GM19239 (cell line): Measurements from ENCODE around the gene STAG1.
"Not testable (repeated sequence)": the region's sequence is repeated elsewhere in the genome, so short reads cannot be mapped to it uniquely, and the experiment has no call there.

Experiments used
- DNase-seq: peaks from one replicate; pipeline ENCODE4 v3.0.0; 2011; ENCODE audit warnings: low spot score; ENCODE audit not compliant: insufficient read length
- FAIRE-seq: peaks from 2 replicates; lab custom pipeline; 2011; peaks lifted over from hg19 to GRCh38; lab: Jason Lieb, UNC

Gene STAG1

DNA sequence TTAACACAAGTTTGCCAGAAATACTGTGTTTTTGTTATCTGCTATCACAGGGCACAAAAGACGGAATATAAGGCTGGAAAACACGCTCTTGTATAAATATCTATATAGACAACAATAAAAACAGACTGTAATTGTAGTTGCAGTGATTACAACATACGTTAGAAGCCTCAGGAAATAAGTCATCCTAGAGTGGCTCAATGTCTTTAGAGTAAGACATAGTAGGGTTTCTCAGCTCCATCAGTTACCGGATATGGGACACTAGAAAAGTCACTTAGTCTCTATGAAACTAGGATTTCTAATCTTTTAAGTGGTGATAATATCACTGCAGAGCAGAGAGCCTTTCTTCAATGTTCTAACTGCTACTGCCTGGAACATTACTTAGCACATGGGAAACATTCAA lies 208.8 kb downstream of the STAG1 start:
- DNase-seq (no peak), FAIRE-seq (no peak)

DNA sequence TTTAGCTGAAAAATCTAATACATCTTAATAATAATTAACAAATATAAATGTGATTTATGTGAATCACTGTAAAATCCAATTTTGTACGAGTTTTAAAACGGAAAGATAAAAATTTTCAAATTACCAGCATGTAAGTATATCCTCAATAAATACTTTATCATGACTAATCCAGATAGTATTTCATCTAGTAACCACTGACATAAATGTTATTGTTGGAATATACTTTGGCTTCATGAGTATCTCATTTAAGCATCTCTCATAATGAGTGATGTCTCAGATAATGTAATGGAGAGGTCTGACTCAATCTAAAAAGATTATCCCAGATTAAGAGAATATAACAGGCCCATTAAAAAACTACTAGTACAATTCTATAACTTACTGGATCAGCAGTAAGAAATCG lies 216.3 kb downstream of the STAG1 start:
- DNase-seq = no peak
- FAIRE-seq = no peak

DNA sequence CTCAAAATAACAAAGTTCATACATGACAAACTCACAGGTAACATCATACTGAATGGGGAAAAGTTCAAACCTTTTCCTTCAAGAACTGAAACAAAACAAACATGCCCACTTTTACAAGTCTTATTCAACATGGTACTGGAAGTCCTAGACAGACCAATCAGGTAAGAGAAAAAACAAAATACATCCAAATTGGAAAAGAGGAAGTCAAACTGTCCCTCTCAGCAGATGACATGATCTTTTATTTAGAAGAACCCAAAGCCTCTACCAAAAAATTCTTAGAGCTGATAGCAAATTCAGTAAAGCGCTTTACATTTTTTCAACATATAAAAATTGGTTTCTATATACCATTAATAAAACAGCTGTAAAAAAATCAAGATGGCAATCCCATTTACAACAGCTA lies 219.4 kb downstream of the STAG1 start:
- FAIRE-seq = no peak
- DNase-seq = no peak

DNA sequence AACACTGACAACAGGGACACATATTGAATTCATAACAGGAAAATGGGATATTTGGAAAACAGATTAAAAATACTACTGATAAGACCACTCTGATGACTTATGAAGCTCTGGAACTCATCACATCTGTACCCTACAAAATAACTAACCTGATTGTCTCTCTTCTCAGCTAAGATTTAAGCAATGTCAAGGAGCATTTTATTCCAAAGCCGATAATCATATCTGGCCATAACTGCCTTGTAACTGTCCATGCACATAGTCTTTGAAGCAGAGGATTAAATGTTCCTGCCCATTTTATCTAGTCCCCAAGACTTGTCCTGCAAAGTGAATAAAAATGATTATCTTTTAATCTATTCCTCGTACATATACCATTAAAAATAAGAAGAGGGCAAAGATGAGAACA lies 234.1 kb downstream of the STAG1 start:
- no peak for DNase-seq
- FAIRE-seq = no peak

DNA sequence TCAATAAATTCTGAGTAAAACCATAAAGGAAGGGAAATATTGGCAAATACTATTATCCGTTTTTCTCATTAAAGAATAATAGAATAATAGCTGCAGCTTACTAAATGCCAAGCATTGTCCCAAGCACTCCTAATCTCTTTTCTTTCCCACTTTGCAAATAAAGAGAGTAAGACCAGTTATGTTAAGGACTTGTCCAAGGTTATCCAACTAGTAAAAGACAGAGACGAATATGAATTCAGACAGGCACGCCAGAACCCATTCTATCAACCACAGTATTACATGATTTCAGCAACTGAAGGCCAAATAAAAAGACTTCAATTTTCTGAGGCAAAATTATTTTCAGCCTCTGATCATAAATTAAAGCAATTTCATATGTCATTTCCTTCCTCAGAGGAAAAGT lies 235.5 kb downstream of the STAG1 start:
- FAIRE-seq (no peak), DNase-seq (no peak)

DNA sequence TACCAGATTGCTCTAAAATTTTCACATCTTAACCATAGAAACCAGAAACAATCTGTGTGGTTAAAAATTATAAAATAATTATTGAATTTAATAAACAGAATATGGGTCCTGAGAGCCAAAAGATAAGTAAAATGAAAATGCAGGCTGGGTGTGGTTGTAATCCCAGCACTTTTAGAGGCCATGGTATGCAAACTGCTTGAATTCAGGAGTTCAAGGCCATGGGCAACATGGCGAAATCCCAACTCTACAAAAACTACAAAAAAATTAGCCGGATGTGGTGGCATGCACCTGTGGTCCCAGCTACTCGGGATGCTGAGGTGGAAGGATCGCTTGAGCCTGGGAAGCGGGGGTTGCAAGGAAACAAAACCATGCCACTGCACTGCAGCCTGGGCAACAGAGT lies 236.1 kb downstream of the STAG1 start:
- no peak for DNase-seq
- FAIRE-seq = no peak

DNA sequence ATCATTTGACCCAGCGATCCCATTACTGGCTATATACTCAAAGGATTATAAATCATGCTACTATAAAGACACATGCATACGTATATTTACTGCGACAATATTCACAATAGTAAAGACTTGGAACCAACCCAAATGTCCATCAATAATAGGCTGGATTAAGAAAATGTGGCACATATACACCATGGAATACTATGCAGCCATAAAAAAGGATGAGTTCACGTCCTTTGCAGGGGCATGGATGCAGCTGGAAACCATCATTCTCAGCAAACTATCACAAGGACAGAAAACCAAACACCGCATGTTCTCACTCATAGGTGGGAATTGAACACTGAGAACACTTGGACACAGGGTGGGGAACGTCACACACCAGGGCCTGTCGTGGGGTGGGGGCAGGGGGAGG lies 237.6 kb downstream of the STAG1 start:
- DNase-seq, FAIRE-seq: not testable (repeated sequence)

DNA sequence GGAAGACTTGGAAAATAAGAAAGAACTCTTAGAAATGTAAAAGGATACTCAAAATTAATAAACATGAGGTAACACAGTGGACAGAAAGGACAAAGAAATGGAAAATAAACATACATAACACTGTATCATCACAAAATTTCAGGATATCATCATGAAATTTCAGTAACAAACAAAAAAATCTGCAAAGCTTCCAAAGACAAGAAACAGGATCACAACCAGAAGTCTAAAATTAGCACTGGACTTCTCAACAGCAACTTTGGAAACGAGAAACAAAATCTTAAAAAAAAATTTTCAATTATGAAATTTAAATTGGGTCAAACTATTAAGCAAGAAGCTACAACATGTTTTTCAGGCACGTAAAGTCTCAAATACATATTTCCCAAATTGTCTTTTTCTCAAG lies 238.8 kb downstream of the STAG1 start:
- no peak for DNase-seq
- FAIRE-seq = no peak

DNA sequence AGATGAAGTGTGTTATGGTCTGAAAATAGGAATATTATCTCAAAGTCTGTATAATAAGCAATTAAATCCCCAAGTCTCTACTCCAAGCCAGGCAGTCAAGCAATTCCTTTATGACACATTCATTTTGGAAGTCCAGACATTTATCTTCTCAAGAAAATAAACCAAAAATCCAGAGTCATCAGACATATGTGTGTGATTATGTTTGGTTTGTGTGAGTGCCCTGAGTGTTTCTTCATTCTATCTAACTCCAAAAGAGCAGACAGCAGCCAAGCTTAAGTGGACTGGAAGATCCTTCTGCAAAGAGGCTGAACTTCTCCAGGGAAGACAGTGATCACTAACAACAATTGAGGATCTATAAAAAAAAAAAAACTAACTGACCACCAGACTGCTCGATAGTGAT lies 239.8 kb downstream of the STAG1 start:
- DNase-seq (no peak), FAIRE-seq (no peak)

DNA sequence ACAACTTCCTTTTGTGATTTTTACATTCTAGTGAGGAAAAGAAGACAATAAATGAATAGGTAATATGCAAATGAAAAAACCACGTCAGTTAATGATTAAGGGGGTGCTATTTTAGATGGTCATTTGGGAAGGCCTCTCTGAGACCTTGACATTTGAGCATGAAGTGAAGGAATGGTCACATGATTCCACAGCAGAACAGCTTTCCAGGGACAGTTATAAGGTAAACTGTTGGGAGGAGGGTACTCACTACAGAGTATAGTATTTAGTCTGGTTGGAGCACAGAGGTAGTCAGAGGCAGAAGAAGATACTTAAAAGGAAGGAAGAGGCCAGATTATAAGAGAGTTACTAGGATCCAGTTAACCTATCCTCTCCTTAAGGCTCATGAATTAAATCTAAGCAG lies 246.5 kb downstream of the STAG1 start:
- FAIRE-seq (peak; percentile 33), DNase-seq (no peak)

DNA sequence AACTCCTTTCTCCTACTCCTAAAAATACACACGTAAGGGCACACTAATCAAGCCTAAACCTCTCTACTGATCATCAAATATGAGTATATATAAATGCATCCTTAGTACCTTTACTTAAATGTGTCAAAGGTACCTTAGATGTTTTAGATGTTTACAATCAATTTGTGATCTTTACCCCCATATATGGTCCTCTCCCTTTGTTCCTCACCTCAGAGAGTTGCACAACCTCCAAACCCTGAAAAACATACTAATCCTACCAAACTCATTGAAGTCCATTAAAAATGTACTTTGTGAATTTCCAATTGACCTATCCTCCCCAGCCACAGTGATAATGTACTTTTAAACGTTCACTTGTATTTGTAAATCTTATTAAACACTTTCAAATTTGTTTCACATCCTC lies 249.1 kb downstream of the STAG1 start:
- DNase-seq = no peak
- FAIRE-seq = no peak

DNA sequence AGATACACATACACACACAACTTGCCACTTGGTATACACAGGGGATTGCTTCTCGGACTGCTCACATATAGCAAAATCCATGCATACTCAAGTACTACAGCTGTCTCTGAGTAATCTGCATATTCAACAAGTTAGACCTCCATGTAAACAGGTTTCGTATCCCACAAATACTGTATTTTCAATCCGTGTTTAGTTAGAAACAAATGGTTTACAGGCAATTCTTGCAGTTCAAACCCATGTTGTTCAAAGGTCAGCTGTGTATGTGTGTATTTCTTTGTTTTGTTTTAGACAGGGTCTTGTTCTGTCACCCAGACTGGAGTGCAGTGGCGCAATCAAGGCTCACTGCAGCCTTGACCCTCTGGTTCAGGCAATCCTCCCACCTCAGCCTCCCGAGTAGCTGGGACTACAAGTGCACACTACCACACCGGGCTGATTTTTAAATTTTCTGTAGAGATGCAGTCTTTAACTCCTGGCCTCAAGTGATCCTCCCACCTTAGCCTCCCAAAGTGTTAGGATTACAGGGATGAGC lies 253.2 kb downstream of the STAG1 start:
- FAIRE-seq (no peak), DNase-seq (no peak)

DNA sequence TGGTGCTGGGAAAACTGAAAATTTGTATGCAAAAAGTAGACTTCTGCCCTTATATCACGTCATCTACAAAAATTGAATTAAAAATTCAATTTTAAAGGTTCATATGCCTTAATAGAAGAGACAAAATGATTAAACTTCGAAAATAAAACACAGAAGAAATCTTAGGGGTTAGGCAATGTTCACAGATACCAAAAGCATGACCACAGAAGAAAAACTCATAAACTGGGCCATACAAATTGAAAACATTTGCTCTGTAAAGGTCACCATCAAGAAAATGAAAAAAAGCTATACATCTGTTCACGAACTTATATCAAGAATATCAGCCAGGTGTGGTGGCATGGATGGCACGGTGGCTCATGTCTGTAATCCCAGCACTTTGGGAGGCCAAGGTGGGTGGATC lies 257.0 kb downstream of the STAG1 start:
- DNase-seq (no peak), FAIRE-seq (no peak)

DNA sequence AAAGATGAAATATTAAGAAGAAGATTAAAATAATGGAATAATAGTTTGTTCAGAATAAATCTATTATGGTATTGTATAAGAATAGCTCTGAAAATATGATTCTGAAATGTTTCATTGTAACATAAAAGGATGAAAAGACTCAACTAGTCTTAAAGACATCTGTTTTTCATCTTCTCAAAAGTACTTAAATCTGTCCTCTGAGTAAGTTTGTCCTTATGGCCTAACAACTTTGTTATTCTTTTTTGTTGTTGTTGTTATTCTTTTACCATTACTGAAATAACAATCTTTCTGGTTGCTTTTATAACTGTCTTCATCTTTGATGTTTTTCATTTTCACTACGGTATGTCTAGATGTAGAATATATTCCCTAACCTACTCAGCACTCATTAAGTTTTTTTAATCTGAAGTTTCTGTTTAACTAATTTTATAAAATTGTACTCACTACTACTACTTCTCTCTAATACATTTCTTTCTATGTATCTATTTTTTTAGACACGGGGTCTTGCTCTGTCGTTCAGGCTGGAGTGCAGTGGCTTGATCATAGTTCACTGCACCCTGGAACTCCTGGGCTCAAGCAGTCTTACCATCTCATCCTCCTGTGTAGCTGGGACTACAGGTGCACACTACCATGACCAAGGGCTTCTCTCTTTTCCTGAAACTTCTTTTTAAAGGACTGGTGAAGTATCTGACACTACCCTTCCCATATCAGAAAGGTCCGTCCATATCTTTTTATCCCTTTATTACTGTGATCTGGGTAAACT lies 261.4 kb downstream of the STAG1 start:
- FAIRE-seq (no peak), DNase-seq (no peak)

DNA sequence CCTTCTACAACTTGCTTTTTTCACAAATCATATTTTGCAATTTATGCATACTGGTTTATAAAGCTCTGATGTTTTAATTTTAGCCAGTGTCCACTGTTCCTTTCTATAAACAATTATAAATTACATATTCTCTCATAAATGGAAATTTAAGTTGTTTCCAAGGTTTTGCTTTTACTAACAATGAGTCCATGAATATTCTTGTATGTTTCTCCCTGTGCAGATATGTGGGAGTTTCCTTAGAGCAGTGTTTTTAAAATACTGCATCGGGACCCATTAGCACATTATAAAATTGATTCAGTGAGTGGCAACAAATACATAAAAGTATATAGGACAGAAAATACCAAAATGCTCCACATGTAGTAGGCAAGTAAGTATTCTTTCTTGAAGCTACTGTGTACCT lies 266.4 kb downstream of the STAG1 start:
- DNase-seq = no peak
- FAIRE-seq = no peak

DNA sequence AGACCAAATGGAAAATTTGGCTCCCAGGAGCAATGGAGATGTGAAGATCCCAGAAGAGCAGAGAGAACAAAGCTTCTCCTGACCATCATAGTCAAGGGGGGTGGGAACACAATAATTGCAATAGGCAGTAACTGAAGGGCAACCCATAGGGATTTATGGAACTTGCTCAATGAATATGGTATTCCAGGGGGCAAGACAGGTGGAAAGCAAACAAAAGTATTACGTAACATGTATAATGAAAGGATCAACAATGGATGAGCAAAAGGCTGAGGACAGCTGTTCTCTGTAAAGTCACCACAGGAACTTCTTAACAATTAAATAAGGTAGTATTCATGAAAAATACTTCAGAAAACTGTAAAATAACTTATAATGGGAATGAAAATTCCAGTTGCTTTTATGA lies 275.9 kb downstream of the STAG1 start:
- FAIRE-seq = no peak
- no peak for DNase-seq

DNA sequence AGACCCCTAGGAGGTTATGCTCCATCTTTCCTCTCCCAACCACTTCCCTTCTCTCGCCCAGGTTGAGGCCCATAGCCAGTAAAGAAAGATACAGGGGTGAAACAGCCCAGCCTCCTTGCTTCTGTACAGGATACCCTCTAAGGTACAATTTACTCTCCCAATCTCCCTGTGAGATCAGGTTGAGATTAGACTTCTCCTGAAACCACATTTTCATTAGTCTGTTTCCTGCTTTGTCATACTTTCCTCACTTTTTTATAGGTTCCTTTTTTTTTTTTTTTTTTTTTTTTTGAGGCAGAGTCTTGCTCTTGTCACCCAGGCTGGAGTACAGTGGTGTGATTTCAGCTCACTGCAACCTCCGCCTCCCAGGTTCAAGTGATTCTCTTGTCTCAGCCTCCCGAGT lies 277.3 kb downstream of the STAG1 start:
- FAIRE-seq, DNase-seq: not testable (repeated sequence)

DNA sequence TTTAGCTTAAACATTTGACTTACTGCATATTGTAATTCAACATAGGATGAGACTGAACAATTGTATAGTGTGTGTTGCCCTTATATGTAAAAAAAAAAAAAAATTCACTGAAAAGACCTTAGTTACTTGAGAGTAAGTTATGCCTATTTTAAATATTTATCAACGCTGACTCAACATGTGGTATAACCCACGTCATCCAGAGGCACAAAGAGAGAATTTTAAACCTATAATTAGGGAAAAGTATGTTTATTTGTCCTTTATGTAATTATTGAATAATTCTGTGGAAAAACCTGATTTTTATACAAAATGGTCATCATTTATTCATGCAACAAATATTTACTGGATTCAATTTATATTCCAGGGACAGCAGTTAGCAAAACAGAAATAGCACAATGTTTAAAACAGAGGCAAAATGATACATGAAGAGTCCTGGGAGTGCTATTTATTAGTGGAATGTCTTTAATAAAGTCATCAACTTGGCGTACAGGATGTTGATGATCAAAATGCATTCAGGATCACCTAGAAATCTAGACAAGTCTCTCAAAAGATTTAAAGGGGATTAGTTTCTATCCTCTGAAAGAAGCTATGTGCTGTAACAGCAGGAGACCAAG lies 278.4 kb downstream of the STAG1 start:
- FAIRE-seq (no peak), DNase-seq (no peak)

DNA sequence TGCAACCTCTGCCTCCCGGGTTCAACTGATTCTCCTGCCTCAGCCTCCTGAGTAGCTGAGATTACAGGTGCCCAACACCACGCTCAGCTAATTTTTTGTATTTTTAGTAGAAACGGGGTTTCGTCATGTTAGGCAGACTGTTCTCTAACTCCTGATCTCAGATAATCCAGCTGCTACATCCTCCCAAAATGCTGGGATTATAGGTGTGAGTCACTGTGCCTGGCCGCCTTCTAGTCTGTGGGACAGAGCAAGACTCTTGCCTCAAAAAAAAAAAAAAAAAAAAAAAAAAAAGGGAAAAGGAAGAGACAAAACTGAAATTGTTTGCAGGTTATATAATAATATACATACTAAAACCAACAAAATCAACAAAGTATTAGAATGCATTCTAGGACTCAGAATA lies 286.9 kb downstream of the STAG1 start:
- DNase-seq (no peak), FAIRE-seq (no peak)

DNA sequence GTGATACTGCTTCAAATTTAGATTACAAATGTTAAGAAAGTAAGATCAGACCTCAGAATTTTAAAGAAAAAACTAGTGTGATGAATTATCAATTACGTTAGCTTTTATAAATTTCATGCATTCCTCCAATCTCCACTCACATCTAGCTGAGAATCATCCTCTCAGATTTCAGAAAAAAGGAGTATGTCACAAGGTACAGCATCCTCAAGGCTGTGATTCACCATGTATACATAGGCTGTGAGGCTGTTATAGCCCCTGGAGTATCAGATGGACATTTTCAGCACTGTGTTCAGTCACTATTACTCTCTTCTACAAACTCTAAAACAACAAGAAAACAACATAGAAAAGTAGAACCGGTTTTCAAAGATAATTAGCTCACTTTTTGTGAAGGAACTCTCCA lies 287.7 kb downstream of the STAG1 start:
- FAIRE-seq (no peak), DNase-seq (no peak)

DNA sequence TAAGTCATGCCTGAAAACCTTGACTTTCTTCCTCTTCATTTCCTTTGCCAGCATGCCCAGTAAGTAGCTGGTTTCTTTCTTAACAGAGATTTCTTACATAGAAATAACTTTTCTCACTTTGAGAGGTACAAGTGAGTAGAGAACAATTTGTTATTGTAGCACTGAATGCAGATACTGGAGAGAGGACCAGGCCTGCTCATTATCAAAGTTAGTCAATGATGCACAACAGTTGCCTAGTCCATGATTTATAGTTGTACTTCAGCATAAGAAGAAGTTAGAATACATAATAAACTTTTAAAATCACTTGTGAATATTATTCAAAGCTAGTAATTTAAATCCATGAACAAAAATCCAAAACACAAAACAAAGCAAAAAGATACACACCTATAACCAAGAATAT lies 289.0 kb downstream of the STAG1 start:
- FAIRE-seq (no peak), DNase-seq (no peak)

DNA sequence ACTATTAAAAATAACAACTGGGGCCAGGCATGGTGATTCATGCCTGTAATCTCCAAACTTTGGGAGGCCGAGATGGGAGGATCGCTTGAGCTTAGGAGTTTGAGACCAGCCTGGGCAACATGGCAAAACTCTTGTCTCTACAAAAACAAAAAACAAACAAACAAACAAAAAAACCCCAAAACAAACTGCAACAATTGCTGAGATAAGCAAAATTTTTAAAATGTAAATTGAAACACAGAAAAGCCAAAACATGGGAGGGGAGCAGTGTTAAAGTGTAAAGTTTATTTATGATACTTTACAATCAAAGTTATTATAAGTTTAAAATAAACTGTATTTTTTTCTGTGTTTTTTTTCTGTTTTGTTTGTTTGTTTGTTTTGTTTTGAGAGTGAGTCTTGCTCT lies 294.4 kb downstream of the STAG1 start:
- FAIRE-seq (no peak), DNase-seq (no peak)
